IPS-11a (cell line): ENCODE measurements around the gene SCYL2.
A peak's percentile ranks its signal among the peaks of the same experiment; 100 is the strongest.
"Not testable (repeated sequence)": the region's sequence is repeated elsewhere in the genome, so short reads cannot be mapped to it uniquely, and the experiment has no call there.

Source experiments
- H3K4me3 ChIP-seq: one replicate; pipeline ENCODE4 v1.5.1; 2013; ENCODE audit warnings: low read depth, low read length, control low read depth

Gene SCYL2

GRCh38 chr12:100258127-100258526 lies 8.8 kb upstream of the SCYL2 start:
- H3K4me3 ChIP-seq = no peak overlapping the region

DNA sequence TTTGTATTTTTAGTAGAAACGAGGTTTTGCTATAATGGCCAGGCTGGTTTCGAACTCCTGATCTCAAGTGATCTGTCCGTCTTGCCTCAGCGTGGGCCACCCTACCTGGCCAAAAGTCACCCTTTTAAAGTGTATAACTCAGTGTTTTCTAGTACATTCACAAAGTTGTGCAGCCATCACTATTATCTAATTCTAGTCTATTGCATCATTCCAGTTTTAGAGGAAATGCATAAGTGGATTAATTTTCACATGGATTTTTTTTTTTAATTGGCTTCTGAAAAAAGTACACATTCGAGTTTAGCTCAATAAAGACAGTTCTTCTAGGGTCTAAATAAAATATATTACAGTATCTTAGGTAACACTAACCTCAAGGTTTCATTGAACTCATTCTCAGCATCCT lies 3.8 kb upstream of the SCYL2 start:
- no peak overlapping the region for H3K4me3 ChIP-seq

DNA sequence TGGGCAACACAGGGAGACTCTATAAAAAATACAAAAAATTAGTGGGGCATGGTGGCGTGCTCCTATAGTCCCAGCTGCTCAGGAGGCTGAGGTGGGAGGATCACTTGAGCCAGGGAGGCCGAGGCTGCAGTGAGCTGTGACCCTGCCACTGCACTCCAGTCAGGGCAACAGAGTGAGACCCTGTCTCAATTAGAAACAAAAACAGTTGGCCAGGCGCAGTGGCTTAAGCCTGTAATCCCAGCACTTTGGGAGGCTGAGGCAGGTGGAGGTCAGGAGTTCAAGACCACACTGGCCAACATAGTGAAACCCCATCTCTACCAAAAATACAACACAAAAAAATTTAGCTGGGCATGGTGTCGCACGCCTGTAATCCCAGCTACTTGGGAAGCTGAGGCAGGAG lies 1.9 kb upstream of the SCYL2 start:
- not testable (repeated sequence) for H3K4me3 ChIP-seq

DNA sequence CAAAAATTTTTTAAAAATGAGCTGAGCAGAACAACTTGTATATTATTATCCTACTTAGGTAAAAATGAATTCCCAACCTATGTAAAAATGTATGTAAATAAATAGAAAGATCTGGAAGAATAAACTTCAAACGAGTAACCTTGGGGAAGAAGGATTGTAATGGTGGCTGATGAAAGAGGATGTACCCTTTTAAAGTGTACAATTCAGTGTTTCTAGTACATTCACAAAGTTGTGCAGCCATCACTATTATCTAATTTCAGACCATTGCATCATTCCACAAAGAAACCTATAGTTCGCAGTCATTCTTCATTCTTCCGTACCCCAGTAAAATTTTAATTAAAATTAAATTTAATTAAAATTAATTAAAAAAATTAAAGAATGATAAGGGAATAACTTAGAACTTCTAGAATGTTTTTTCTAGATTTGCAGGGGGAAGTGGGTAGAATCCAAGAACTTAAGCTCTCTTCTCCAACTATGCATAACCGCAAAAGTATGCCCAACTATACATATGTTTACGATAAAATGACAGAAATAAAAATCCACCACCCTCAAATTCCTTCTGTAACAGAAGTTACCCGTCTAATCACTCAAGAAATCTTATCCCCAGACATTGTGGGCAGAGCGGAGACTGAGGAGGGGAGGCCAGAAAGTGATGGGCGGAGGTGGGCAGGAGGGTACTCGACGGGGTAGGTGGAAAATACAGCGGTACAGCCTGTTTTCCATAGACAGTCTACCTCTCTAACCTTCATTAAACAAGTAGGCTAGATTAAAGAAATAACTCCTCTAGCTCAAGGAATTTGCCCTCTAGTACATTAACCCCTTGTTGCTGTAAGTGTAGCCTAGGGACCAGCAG lies 1.0 kb upstream of the SCYL2 start:
- H3K4me3 ChIP-seq = peak overlapping the region; percentile 71

- H3K4me3 ChIP-seq = peak overlapping the region; percentile 71
Observed at GRCh38 chr12:100266585-100266834, 467 bp upstream of the SCYL2 start.

GRCh38 chr12:100267603-100268281 lies 765 bp downstream of the SCYL2 start:
- H3K4me3 ChIP-seq = peak overlapping the region; percentile 71

- H3K4me3 ChIP-seq = peak overlapping the region; percentile 18
Observed at GRCh38 chr12:100268835-100269564, 2.0 kb downstream of the SCYL2 start.

DNA sequence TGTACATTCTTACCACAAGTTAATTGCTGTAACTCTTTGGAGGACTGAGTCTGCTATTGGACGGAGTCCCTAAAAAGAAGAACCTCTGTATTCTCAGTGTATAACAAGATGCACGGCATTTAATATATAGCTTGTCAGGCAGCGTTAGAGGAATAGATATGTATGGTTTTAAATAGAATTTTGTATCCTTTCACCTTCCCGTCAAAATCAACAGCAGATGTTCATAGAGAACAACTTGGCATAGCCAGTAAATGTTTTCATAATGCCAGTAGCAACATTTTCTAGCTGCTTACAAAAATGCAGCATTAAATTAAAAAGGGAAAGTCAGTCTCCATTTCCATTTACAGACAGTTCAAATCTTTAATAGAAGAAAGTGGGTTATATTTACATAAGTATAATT lies 6.8 kb downstream of the SCYL2 start:
- H3K4me3 ChIP-seq = no peak overlapping the region

DNA sequence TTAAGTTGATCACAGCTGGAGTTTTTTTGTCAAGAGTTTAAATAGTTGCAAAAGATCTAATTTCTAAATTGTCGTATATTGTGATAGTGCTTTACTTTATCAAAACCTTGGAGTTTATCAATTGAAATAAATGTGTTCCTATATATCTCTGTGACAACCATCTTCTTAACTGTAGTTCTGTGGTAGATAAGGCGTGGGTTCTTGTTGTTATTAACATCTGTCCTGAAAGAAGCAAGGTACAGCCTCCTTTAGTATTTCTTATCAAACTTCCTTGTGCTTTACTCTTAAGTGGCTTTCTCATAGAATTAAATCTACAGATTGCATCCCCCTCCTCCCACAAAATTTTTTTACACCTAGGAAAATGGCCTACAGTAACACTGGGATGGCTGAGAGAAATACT lies 7.3 kb downstream of the SCYL2 start:
- H3K4me3 ChIP-seq = no peak overlapping the region

- H3K4me3 ChIP-seq = no peak overlapping the region
Observed at GRCh38 chr12:100279159-100279558, 12.2 kb downstream of the SCYL2 start.

DNA sequence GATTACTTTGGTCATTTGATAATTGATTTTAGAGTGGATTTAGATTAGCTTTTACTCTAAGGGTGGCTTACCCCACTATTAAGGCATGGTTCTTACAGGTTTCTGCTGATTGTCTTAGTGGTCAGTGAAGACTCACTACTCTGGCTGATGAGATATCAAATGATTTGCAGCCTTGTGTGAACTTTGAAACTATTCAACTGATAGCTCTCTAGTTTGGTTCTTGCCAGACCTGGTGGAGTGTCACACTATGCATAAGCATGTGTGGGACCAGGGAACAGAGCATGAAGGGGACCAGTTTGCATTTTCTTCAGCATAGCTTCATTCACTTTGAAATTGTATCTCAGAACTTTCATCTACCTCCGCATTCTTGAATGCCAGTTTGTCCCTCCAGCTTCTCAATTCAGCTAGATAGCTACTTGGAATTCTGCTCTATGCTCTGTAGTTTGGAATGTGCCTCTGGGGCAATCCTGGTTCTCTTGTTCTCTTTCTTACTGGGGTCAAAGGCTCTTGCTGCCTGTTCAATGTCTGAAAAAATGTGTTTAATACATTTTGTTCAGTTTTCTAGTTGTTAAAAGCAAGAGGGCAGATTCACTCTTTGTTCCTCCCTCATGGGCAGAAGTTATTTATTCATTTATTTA lies 12.7 kb downstream of the SCYL2 start:
- no peak overlapping the region for H3K4me3 ChIP-seq

- H3K4me3 ChIP-seq = not testable (repeated sequence)
Observed at GRCh38 chr12:100284556-100284955, 17.6 kb downstream of the SCYL2 start.

DNA sequence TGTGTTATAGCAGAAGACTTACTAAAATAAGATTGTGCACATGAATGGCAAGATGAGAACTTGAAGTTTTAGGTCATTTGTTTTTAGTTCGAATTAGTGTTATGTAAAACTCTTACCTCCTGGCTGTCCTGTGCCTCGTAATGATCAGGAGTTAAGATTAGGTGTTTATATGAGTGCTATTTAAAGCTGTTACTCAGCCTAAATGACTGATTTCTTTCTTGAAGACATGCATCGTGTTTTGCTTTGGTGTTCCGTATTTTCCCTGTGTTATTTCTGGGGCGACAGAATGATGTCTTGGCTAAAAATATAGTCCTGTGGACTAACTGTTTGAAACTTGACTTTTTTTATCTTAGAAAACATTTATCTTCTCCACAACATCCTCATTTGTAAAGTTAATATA lies 22.1 kb downstream of the SCYL2 start:
- H3K4me3 ChIP-seq = no peak overlapping the region

- H3K4me3 ChIP-seq = no peak overlapping the region
Observed at GRCh38 chr12:100290016-100290415, 23.0 kb downstream of the SCYL2 start.

- no peak overlapping the region for H3K4me3 ChIP-seq
Observed at GRCh38 chr12:100293017-100293416, 26.0 kb downstream of the SCYL2 start.

DNA sequence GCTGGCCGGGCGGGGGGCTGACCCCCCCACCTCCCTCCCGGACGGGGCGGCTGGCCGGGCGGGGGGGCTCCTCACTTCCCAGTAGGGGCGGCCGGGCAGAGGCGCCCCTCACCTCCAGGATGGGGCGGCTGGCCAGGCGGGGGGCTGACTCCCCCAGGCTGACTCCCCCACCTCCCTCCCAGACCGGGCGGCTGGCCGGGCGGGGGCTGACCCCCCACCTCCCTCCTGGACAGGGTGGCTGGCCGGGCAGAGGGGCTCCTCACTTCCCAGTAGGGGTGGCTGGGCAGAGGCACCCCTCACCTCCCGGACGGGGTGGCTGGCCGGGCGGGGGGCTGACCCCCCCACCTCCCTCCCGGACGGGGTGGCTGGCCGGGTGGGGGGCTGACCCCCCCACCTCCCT lies 27.4 kb downstream of the SCYL2 start:
- H3K4me3 ChIP-seq = not testable (repeated sequence)

GRCh38 chr12:100295764-100296555 lies 29.0 kb downstream of the SCYL2 start:
- no peak overlapping the region for H3K4me3 ChIP-seq

DNA sequence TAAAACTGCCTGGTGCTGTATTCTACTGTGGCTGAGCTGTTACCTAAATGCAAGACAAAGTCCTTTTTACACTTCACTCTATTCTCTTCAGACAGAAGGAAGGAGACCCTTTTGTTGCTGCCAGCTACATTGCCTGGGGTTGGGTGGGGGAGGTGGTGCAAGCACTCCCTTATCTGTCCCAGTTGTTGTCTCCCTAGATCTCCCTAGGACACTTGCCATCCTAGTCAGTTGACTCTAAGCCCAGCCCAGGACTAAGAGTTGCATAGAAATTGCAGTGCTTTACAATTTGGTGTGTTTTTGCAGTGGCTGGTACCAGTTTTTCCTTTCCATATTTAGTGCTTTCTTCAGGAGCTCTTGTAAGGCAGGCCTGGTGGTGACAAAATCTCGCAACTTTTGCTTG lies 35.1 kb downstream of the SCYL2 start:
- no peak overlapping the region for H3K4me3 ChIP-seq

DNA sequence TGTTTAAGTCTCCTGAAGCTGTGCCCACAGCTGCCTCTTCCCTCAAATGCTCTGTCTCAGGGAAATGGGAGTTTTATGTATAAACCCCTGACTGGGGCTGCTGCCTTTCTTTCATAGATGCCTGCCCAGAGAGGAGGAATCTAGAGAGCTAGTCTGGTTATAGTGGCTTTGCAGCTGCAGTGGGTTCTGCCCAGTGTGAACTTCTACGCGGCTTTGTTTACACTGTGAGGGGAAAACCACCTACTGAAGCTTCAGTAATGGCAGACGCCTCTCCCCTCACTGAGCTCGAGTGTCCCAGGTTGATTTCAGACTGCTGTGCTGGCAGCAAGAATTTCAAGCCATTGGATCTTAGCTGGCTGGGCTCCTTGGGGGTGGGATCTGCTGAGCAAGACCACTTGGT lies 36.9 kb downstream of the SCYL2 start:
- no peak overlapping the region for H3K4me3 ChIP-seq

DNA sequence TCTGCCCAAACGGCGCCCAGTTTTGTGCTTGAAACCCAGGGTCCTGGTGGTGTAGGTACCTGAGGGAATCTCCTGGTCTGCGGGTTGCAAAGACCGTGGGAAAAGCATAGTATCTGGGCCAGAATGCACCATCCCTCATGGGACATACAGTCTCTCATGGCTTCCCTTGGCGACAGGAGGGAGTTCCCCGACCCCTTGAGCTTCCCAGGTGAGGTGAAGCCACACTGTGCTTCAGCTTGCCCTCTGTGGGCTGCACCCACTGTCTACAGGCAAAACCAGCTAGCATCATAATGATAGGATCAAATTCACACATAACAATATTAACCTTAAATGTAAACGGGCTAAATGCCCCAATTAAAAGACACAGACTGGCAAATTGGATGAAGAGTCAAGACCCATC lies 37.4 kb downstream of the SCYL2 start:
- H3K4me3 ChIP-seq = not testable (repeated sequence)

DNA sequence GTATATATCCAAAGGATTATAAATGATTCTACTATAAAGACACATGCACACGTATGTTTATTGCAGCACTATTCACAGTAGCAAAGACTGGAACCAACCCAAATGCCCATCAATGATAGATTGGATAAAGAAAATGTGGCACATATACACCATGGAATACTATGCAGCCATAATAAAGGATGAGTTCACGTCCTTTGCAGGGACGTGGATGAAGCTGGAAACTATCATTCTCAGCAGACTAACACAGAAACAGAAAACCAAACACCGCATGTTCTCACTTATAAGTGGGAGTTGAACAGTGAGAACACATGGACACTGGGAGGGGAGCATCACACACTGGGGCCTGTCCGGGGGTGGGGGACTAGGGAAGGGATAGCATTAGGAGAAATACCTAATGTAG lies 41.2 kb downstream of the SCYL2 start:
- H3K4me3 ChIP-seq = not testable (repeated sequence)
